ENCODE results near the gene TSPAN9.

Gene TSPAN9

GRCh38 chr12:3045494-3045893 lies 31.7 kb upstream of the TSPAN9 start:
- H3K4me3 ChIP-seq (replicated peaks; ENCODE audit: insufficient read depth, low read length): no peak overlapping the region
- no peaks in the 10 kb centered on the region for H3K27me3 ChIP-seq (ENCODE audit: insufficient read depth, poor library complexity, severe bottlenecking)
- no peak for DNase-seq (ENCODE audit: low read depth in 1 of 2, low spot score in 1 of 2)
- no peak for TF ChIP-seq SPI1 (IDR thresholded peaks at IDR 0.05; ENCODE audit: borderline replicate concordance, low read depth)
- no peak for TF ChIP-seq GABPA (IDR thresholded peaks at IDR 0.05; ENCODE audit: low read depth)
- TF ChIP-seq POLR2AphosphoS5 (IDR thresholded peaks at IDR 0.05; ENCODE audit: low read depth): no peak
- no peak for TF ChIP-seq CTCF (IDR thresholded peaks at IDR 0.05; ENCODE audit: insufficient read depth, low read length)
- no peak for TF ChIP-seq REST (IDR thresholded peaks at IDR 0.05; ENCODE audit: insufficient replicate concordance, low read depth)
- no peak overlapping the region for H3K27ac ChIP-seq (replicated peaks)

GRCh38 chr12:3045989-3046388 lies 31.2 kb upstream of the TSPAN9 start:
- Histone ChIP-seq H3K27ac (replicated peaks) (no peak overlapping the region), H3K4me3 (replicated peaks; ENCODE audit: insufficient read depth, low read length) (no peak overlapping the region), H3K27me3 (ENCODE audit: insufficient read depth, poor library complexity, severe bottlenecking) (no peaks in the 10 kb centered on the region)
- TF ChIP-seq REST (IDR thresholded peaks at IDR 0.05; ENCODE audit: insufficient replicate concordance, low read depth) (no peak), GABPA (IDR thresholded peaks at IDR 0.05; ENCODE audit: low read depth) (no peak), SPI1 (IDR thresholded peaks at IDR 0.05; ENCODE audit: borderline replicate concordance, low read depth) (no peak), CTCF (IDR thresholded peaks at IDR 0.05; ENCODE audit: insufficient read depth, low read length) (no peak), POLR2AphosphoS5 (IDR thresholded peaks at IDR 0.05; ENCODE audit: low read depth) (no peak)
- DNase-seq (ENCODE audit: low read depth in 1 of 2, low spot score in 1 of 2): no peak

GRCh38 chr12:3046441-3047200 lies 30.6 kb upstream of the TSPAN9 start:
- Histone ChIP-seq H3K27ac (replicated peaks) (no peak overlapping the region), H3K27me3 (ENCODE audit: insufficient read depth, poor library complexity, severe bottlenecking) (no peaks in the 10 kb centered on the region), H3K4me3 (replicated peaks; ENCODE audit: insufficient read depth, low read length) (no peak overlapping the region)
- TF ChIP-seq GABPA (IDR thresholded peaks at IDR 0.05; ENCODE audit: low read depth) (no peak), POLR2AphosphoS5 (IDR thresholded peaks at IDR 0.05; ENCODE audit: low read depth) (no peak), REST (IDR thresholded peaks at IDR 0.05; ENCODE audit: insufficient replicate concordance, low read depth) (no peak), SPI1 (IDR thresholded peaks at IDR 0.05; ENCODE audit: borderline replicate concordance, low read depth) (no peak), CTCF (IDR thresholded peaks at IDR 0.05; ENCODE audit: insufficient read depth, low read length) (no peak)
- no peak for DNase-seq (ENCODE audit: low read depth in 1 of 2, low spot score in 1 of 2)
